HuH-7.5 (cell line): Measurements from ENCODE around the gene ATXN10.

Experiments
- DNase-seq: peaks from one replicate; pipeline ENCODE4 v3.0.0; 2011; ENCODE audit warnings: low spot score

Gene ATXN10

DNA sequence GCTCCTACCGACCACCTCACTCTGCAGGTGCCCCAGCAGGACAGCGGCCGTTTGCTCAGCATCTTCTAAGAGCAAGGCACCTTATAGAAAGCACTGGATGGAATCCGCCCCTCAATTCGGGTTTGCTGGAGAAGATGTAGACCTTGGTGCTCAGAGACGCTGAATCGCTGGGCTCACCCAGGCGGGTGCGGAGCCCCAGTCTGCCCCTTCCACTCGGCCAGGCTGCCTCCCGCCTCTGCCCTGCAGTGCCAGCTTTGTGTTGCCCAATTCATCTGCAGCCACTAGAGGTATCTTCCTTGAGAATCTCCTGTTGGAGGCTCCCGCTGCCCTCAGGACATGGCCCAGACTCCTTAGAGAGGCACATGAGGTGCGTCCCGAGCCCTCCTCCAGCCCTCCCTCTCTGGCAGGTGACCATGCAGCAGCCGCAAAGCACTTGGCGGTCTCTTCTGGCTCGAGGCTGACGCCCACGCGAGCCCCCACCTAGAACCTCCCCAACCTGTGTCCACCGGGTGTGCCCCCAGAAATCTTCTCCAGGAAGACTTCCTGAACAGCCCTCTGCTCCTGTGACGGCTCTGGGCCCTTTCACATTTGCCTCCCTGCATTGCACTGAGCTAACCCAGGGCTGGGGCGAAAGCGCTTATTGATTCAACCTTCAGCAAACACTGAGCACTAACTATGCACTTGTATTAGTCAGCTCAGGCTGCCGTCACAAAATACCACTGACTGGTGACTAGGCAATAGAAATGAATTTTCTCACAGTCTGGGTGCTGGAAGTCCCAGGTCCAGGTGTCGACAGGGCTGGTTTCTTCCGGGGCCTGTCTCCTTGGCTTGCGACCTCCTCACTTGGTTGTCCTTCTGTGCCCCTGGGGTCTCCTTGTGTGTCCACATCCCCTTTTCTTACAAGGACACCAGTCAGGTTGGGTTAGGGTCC is 187.9 kb downstream of the ATXN10 start:
- DNase-seq: peak; percentile 73

- DNase-seq: no peak
These were observed 188.6 kb downstream of the ATXN10 start for GRCh38 chr22:45860201-45860600.

DNA sequence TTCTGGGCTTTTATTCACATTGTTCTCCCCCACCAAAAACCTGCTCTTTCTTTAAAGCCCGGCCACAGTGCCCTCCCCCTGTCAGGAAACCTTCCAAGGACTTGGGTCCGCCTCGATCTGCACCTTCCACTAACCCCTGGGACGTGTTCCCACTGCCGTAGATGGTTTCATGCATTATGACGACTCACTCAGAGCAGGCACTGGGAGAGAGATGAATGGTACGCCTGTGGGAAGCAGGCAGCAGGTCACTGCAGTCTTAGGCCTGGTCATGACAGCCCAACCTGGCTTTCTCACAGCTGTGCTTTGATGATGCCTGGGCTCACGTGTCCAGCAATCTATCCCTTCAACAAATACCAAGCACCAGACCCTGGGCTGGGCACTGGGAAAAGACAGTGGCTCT is 189.6 kb downstream of the ATXN10 start:
- no peak for DNase-seq

GRCh38 chr22:45863981-45864751 is 192.5 kb downstream of the ATXN10 start:
- DNase-seq: peak; percentile 78

DNA sequence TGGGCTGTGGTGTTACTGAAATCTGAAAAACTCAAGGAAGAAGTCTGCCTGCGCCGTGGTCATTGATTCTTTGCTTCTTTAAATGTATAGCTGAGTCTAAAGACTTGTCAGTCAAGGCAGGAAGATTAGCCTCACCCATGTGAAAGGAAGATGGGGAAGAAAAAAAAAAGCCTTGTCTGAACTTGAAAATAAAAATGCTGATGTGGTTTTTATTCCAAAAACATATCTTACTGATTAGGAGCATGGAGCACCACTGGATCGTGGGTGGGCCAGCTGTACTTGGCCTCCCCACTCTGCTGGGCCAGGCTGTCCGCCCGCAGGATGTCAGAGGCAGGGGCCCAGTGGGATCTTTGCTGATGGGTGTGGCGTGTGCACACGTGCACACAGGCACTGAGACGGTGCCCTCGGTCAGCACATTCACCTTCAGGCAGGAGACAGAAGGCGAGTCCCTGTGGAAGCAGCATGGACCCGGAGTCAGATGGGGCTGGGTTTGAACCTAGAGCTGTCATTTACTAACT is 193.4 kb downstream of the ATXN10 start:
- DNase-seq: no peak

- DNase-seq: no peak
These were observed 194.0 kb downstream of the ATXN10 start for GRCh38 chr22:45865561-45866125.

- no peak for DNase-seq
These were observed 194.6 kb downstream of the ATXN10 start for GRCh38 chr22:45866126-45866645.

- no peak for DNase-seq
These were observed 195.0 kb downstream of the ATXN10 start for GRCh38 chr22:45866646-45867117.

- no peak for DNase-seq
These were observed 195.7 kb downstream of the ATXN10 start for GRCh38 chr22:45867118-45867905.

GRCh38 chr22:45867906-45868555 is 196.4 kb downstream of the ATXN10 start:
- no peak for DNase-seq

GRCh38 chr22:45868571-45869339 is 197.1 kb downstream of the ATXN10 start:
- no peak for DNase-seq

- no peak for DNase-seq
These were observed 197.8 kb downstream of the ATXN10 start for GRCh38 chr22:45869340-45869847.

DNA sequence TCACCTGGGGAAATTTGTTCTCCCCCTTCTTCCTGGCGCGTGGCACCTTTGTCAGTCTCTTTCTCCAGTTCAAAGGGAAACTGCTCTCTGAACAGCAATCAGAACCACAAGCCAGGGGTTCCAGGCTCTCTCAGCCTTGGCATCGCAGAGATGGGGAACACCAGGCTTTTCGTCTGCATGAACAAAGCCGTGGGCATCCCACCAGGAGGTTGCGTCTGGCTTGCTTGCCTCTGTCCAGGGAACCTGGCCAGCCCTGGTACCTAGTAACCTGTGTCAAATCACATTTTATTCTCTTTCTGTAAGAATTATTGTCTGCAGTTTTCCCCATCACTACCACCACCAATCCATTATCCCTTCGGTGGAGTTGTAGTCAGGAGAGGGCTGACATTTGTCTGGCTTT is 198.4 kb downstream of the ATXN10 start:
- DNase-seq: no peak

DNA sequence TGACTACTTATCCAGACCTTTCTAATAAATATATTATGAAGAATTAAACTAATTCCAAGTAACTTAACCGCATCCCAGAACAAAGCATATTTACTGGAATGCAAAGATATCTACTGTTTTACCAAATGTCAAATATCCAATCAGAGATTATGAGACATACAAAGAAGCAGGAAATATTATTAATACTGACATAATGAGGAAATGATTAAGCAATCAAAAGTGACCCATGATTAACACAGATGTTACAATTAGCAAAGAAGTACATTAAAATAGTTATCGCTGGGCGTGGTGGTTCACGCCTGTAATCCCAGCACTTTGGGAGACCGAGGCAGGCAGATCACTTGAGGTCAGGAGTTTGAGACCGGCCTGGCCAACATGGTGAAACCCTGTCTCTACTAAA is 200.1 kb downstream of the ATXN10 start:
- DNase-seq: no peak

GRCh38 chr22:45872659-45873263 is 201.1 kb downstream of the ATXN10 start:
- DNase-seq: no peak

GRCh38 chr22:45876136-45877035 is 204.8 kb downstream of the ATXN10 start:
- DNase-seq: no peak

DNA sequence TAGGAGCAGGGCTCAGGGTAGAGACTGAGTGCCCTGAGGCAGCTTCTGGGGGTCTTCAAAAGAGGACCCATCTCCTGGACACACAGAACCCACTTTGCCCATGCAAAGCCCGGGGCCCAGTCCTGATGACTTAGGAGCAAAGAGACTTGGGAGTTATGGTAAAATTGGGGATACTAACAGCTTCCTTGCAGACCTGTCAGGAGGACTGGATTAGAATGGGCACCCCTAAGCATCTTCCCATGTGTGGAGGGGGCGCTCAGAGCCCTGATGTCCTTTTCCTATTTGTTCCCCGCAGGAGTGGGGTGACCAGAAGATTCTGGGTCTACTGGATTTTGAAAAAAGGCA is 205.4 kb downstream of the ATXN10 start:
- DNase-seq: no peak

DNA sequence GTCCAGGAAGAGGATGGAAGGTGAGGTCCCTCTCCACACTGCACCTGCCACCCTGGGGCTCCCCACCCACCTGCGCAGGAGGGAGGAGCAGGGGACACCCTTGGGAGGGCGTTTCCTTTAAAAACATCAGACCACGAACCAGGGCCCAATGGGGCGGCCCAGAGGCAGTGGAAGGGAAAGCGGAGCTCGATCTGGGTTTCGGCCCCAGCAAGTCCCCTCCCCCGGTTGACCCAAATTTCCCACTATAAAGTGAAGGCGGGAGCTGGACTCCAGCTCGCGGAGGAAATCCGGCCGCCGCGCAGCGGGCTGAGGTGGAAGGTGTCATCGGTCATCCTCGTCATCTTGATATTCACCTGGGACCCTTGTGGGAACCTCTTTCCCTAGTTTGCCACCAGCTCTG is 206.0 kb downstream of the ATXN10 start:
- DNase-seq: no peak
